Hepatocyte (in vitro differentiated cells): ENCODE results near the gene PCK1. TPM values are rescaled to one million over a fixed set of nuclear protein-coding genes. Genes with fewer than 3 reads are reported as not detected.

Source experiments
- DNase-seq: peaks from one replicate; pipeline ENCODE4 v3.0.0-alpha.2; 2016; ENCODE audit warnings: low spot score
- H2AFZ ChIP-seq: fragments of 200-600 bp; sonication (generic); 2 replicates; pipeline ENCODE4 v1.6.0; 2016; ENCODE audit warnings: antibody characterized with exemption, mild to moderate bottlenecking
- H3K27ac ChIP-seq: fragments of 200-600 bp; sonication (generic); 2 replicates; pipeline ENCODE4 v1.5.1; 2016; ENCODE audit warnings: mild to moderate bottlenecking
- H3K27me3 ChIP-seq: fragments of 200-600 bp; sonication (generic); 2 replicates; pipeline ENCODE4 v1.6.1; 2016
- H3K36me3 ChIP-seq: fragments of 200-600 bp; sonication (generic); replicated peaks from 2 replicates; pipeline ENCODE4 v1.5.1; 2016; ENCODE audit warnings: low read depth; ENCODE audit not compliant: insufficient read depth
- H3K4me1 ChIP-seq: fragments of 200-600 bp; sonication (generic); 2 replicates; pipeline ENCODE4 v1.5.1; 2016; ENCODE audit warnings: mild to moderate bottlenecking, moderate library complexity; ENCODE audit not compliant: insufficient read depth
- H3K4me2 ChIP-seq: fragments of 200-600 bp; sonication (generic); 2 replicates; pipeline ENCODE4 v1.6.0; 2016
- H3K4me3 ChIP-seq: fragments of 200-600 bp; sonication (generic); 2 replicates; pipeline ENCODE4 v1.5.1; 2016; ENCODE audit warnings: mild to moderate bottlenecking
- H3K79me2 ChIP-seq: fragments of 200-600 bp; sonication (generic); 2 replicates; pipeline ENCODE4 v1.6.0; 2017; ENCODE audit warnings: mild to moderate bottlenecking
- H3K9me2 ChIP-seq: fragments of 200-600 bp; sonication (generic); replicated peaks from 2 replicates; pipeline ENCODE4 v1.6.0; 2017; ENCODE audit warnings: mild to moderate bottlenecking; ENCODE audit not compliant: insufficient read depth
- H3K9me3 ChIP-seq: fragments of 200-600 bp; sonication (generic); 2 replicates; pipeline ENCODE4 v1.5.1; 2016; ENCODE audit warnings: low read depth, mild to moderate bottlenecking
- H4K20me1 ChIP-seq: fragments of 200-600 bp; sonication (generic); 2 replicates; pipeline ENCODE4 v1.6.0; 2016; ENCODE audit warnings: mild to moderate bottlenecking; ENCODE audit not compliant: insufficient read depth, poor library complexity, severe bottlenecking
- CTCF ChIP-seq: fragments of 200-600 bp; sonication (generic); IDR thresholded peaks from 2 replicates; pipeline ENCODE4 v1.5.1; 2016; ENCODE audit warnings: antibody characterized with exemption, mild to moderate bottlenecking; ENCODE audit not compliant: poor library complexity
- EZH2 ChIP-seq: fragments of 200-600 bp; sonication (generic); IDR thresholded peaks from 2 replicates; pipeline ENCODE4 v1.6.1; 2016; ENCODE audit warnings: antibody characterized with exemption, mild to moderate bottlenecking, borderline replicate concordance
- EZH2phosphoT487 ChIP-seq: fragments of 200-600 bp; sonication (generic); IDR thresholded peaks from one replicate; pipeline ENCODE4 v1.6.1; 2018; ENCODE audit warnings: antibody characterized with exemption, mild to moderate bottlenecking, low read depth, moderate library complexity; ENCODE audit not compliant: unreplicated experiment, severe bottlenecking
- WGBS: methylation state at CpG from one replicate; pipeline ENCODE4 v1.1.6; 2016; ENCODE audit warnings: low lambda C conversion rate; ENCODE audit errors: missing lambda C conversion rate; 5-methylcytosine and 5-hydroxymethylcytosine counted together
- polyA plus RNA-seq: library from polyadenylated mRNA; unstranded; fragments of >200 nt; fragmentation: Nextera tagmentation; extraction: Ambion mirVana; gene quantifications from 2 replicates; pipeline ENCODE4 v1.2.1, GENCODE V29; 2016
- total RNA-seq: library from RNA; depleted of rRNA; stranded (reverse); fragments of >200 nt; gene quantifications from 2 replicates; pipeline ENCODE4 v1.2.3, GENCODE V29; 2014

The PCK1 gene
- total and polyA plus RNA-seq, 2 experiments from 2014 or later, result 11.6 to 12.8 TPM

GRCh38 chr20:57587989-57588377, 27.1 kb downstream of the PCK1 start:
- WGBS, result 84% methylated on average over 7 of the region's 7 CpGs
- no peaks in the 10 kb centered on the region for H3K79me2 ChIP-seq
- TF ChIP-seq CTCF, result no peak

GRCh38 chr20:57588596-57588995, 27.7 kb downstream of the PCK1 start:
- whole genome bisulfite sequencing, result 92% methylated on average over 5 of the region's 5 CpGs
- Histone ChIP-seq H2AFZ (no peak overlapping the region), H3K79me2 (no peaks in the 10 kb centered on the region), H3K9me3 (no peaks in the 10 kb centered on the region), H3K4me2 (no peak overlapping the region), H3K4me3 (no peak overlapping the region), H3K9me2 (no peaks in the 10 kb centered on the region), H3K4me1 (peaks cover 9% of the 10 kb centered on the region), H3K27me3 (no peaks in the 10 kb centered on the region), H4K20me1 (no peaks in the 10 kb centered on the region), H3K27ac (no peak overlapping the region), H3K36me3 (no peaks in the 10 kb centered on the region)
- no peak for DNase-seq
- no peak for TF ChIP-seq EZH2
- TF ChIP-seq EZH2phosphoT487, result no peak
- TF ChIP-seq CTCF, result no peak

More at GRCh38 chr20:57587989-57588377, 27.1 kb downstream of the PCK1 start:
- DNase-seq, result no peak
- Histone ChIP-seq H3K27ac (no peak overlapping the region), H2AFZ (no peak overlapping the region), H3K36me3 (no peaks in the 10 kb centered on the region), H3K4me1 (peaks cover 13% of the 10 kb centered on the region), H3K4me2 (no peak overlapping the region), H3K4me3 (no peak overlapping the region), H3K9me3 (no peaks in the 10 kb centered on the region), H4K20me1 (no peaks in the 10 kb centered on the region), H3K27me3 (no peaks in the 10 kb centered on the region), H3K9me2 (no peaks in the 10 kb centered on the region)

GRCh38 chr20:57589123-57589727, 28.3 kb downstream of the PCK1 start:
- Histone ChIP-seq H3K4me1 (peaks cover 9% of the 10 kb centered on the region), H3K4me3 (no peak overlapping the region), H4K20me1 (no peaks in the 10 kb centered on the region), H3K79me2 (no peaks in the 10 kb centered on the region), H3K27me3 (no peaks in the 10 kb centered on the region), H3K9me2 (no peaks in the 10 kb centered on the region), H3K36me3 (no peaks in the 10 kb centered on the region), H2AFZ (no peak overlapping the region), H3K4me2 (no peak overlapping the region), H3K9me3 (no peaks in the 10 kb centered on the region), H3K27ac (peak overlapping the region; percentile 53)
- WGBS, result 97% methylated on average over 6 of the region's 6 CpGs
- no peak for DNase-seq
- no peak for TF ChIP-seq EZH2phosphoT487
- no peak for TF ChIP-seq CTCF
- no peak for TF ChIP-seq EZH2
